Erythroblast (primary cell): ENCODE data around the gene CRYBG3.

ENCODE experiments used
- GATA1 ChIP-seq: IDR thresholded peaks from 2 replicates; pipeline ENCODE4 v1.6.1; 2011; ENCODE audit warnings: low read depth, mild to moderate bottlenecking, control low read depth, low read length, moderate library complexity
- POLR2A ChIP-seq: IDR thresholded peaks from 2 replicates; pipeline ENCODE4 v1.6.1; 2011; ENCODE audit warnings: mild to moderate bottlenecking, low read length

DNA sequence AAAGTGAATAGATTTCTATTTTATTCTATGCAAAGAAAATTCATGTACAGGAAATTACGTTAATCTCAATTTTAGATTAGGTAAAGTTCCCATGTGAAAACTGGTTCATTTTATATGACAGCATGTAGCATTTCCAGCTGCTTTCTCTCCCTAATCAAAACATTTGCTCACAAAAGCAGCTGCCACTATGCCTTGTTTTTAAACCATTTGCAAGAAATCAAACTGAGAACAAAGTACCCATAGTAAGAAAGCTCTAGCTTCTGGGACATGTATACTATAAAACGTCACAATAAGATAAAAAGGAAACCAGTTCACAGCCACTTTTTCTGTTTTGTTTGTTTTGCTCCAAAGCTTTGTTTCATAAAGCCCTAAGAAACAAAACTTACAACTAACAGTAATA lies 5.0 kb upstream of the CRYBG3 start:
- TF ChIP-seq POLR2A, result no peak
- no peak for TF ChIP-seq GATA1
